K562 (cell line): Measurements from ENCODE around the gene RGMA.

Experiments
- CBX2 ChIP-seq: fragments of 200-600 bp; sonication (generic); IDR thresholded peaks from one replicate; pipeline ENCODE4 v1.6.1; 2012; ENCODE audit warnings: mild to moderate bottlenecking, low read length, inconsistent platforms; ENCODE audit not compliant: insufficient read depth, poor library complexity, severe bottlenecking
- CHD1 ChIP-seq: fragments of 200-600 bp; sonication (generic); IDR thresholded peaks from one replicate; pipeline ENCODE4 v1.6.1; 2012; ENCODE audit warnings: mild to moderate bottlenecking, moderate library complexity, low read length, inconsistent platforms
- CTCF ChIP-seq, 3 experiments: IDR thresholded peaks in 2 of 3; conservative IDR thresholded peaks in 1 of 3; 2 replicates each; pipeline ENCODE4 v1.5.1; 2011 to 2012; ENCODE audit warnings: low read length in 3 of 3, mild to moderate bottlenecking in 3 of 3, control low read depth in 2 of 3, improper control_type of control experiment in 1 of 3, inconsistent platforms in 1 of 3, low read depth in 1 of 3, mixed read lengths in 1 of 3, moderate library complexity in 1 of 3; ENCODE audit not compliant: insufficient read depth in 2 of 3
- ELF1 ChIP-seq: fragments of 200-800 bp; sonication (Bioruptor generic); IDR thresholded peaks from 2 replicates; pipeline ENCODE4 v1.6.1; 2016; ENCODE audit warnings: missing genetic modification characterization, missing compliant biosample characterization
- ELF4 ChIP-seq: fragments of 450-650 bp; formaldehyde crosslinking; IDR thresholded peaks from 2 replicates; pipeline ENCODE4 v1.4.0; 2022; ENCODE audit warnings: missing genetic modification characterization
- EZH2 ChIP-seq: IDR thresholded peaks from 2 replicates; pipeline ENCODE4 v1.6.1; 2012; ENCODE audit warnings: low read depth, mild to moderate bottlenecking, inconsistent platforms, low read length, borderline replicate concordance
- FOXJ3 ChIP-seq: sonication (generic); formaldehyde crosslinking; IDR thresholded peaks from 2 replicates; pipeline ENCODE4 v1.4.0; 2020; ENCODE audit warnings: mild to moderate bottlenecking, missing genetic modification reagents
- GTF2F1 ChIP-seq: IDR thresholded peaks from 2 replicates; pipeline ENCODE4 v1.6.1; 2011; ENCODE audit warnings: low read depth, low read length, improper control_type of control experiment
- POLR2A ChIP-seq: fragments of 450-650 bp; conservative IDR thresholded peaks from 2 replicates; pipeline ENCODE4 v1.6.1; 2016
- POLR2AphosphoS5 ChIP-seq: IDR thresholded peaks from 2 replicates; pipeline ENCODE4 v1.6.1; 2011; ENCODE audit warnings: mild to moderate bottlenecking, low read depth, low read length, moderate library complexity; ENCODE audit not compliant: control insufficient read depth, insufficient read depth
- ZHX1 ChIP-seq: fragments of 150-350 bp; conservative IDR thresholded peaks from 2 replicates; pipeline ENCODE4 v1.6.1; 2014; ENCODE audit warnings: low read length
- ZZZ3 ChIP-seq: fragments of 450-650 bp; IDR thresholded peaks from 2 replicates; pipeline ENCODE4 v1.6.1; 2016; ENCODE audit warnings: antibody characterized with exemption, mild to moderate bottlenecking, moderate library complexity
- TF ChIP-seq, protein P1 (sequence below): IDR thresholded peaks from 2 replicates; pipeline ENCODE4 v1.6.1; 2011; ENCODE audit not compliant: insufficient read length; ENCODE audit errors: extremely low read depth

- TF ChIP-seq CTCF (IDR thresholded peaks at IDR 0.05 in 2 of 3, conservative IDR thresholded peaks at IDR 0.05 in 1 of 3; ENCODE audit: insufficient read depth in 2 of 3, low read depth in 1 of 3, low read length in 3 of 3) = no peak
- no peak for TF ChIP-seq GTF2F1
- TF ChIP-seq POLR2AphosphoS5 = no peak
- no peak for TF ChIP-seq CBX2
- TF ChIP-seq ELF4 (CRISPR knock-in tag) = no peak
- TF ChIP-seq FOXJ3 (CRISPR knock-in tag) = no peak
- TF ChIP-seq ELF1 (tag) = no peak
- no peak for TF ChIP-seq ZZZ3
- no peak for TF ChIP-seq EZH2
- no peak for TF ChIP-seq CHD1
- TF ChIP-seq, protein P1, sequence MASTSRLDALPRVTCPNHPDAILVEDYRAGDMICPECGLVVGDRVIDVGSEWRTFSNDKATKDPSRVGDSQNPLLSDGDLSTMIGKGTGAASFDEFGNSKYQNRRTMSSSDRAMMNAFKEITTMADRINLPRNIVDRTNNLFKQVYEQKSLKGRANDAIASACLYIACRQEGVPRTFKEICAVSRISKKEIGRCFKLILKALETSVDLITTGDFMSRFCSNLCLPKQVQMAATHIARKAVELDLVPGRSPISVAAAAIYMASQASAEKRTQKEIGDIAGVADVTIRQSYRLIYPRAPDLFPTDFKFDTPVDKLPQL = no peak
- TF ChIP-seq ZHX1 = no peak
- TF ChIP-seq POLR2A = no peak
Observed at GRCh38 chr15:93037820-93038705, 50.9 kb downstream of the RGMA start.
